Jurkat, Clone E6-1 (cell line): ENCODE measurements around the gene UNKL. TPM values are rescaled to one million over a fixed set of nuclear protein-coding genes. Genes with fewer than 3 reads are reported as not detected.

Experiments
- DNase-seq: peaks from one replicate; pipeline ENCODE4 v3.0.0-alpha.2; 2011; ENCODE audit warnings: low read depth, low spot score
- H3K4me3 ChIP-seq: 2 replicates; pipeline ENCODE4 v1.5.1; 2011; ENCODE audit warnings: mild to moderate bottlenecking, low read length, control low read depth, moderate library complexity
- polyA plus RNA-seq: library from polyadenylated mRNA; unstranded; fragments of >200 nt; gene quantifications from one replicate; pipeline ENCODE4 v1.2.1, GENCODE V29; 2012; ENCODE audit warnings: missing spikeins; ENCODE audit not compliant: insufficient read length, insufficient read depth

The UNKL gene
- polyA plus RNA-seq = 14.0 TPM

- peak within 1 kb of the TSS; percentile 68 for H3K4me3 ChIP-seq
- DNase-seq = peak; percentile 37
Observed at GRCh38 chr16:1414532-1415260, at the start of gene UNKL. Gene UNKL, minus strand, starts transcription at chr16:1414704. Its CDS starts 13 bp downstream, at chr16:1414691.

- no peak for DNase-seq
- no peak overlapping the region for H3K4me3 ChIP-seq
Observed at GRCh38 chr16:1461146-1461545, 46.6 kb upstream of the UNKL start.

- no peak for DNase-seq
- no peak overlapping the region for H3K4me3 ChIP-seq
Observed at GRCh38 chr16:1460602-1461138, 46.2 kb upstream of the UNKL start.

- DNase-seq = no peak
- no peak overlapping the region for H3K4me3 ChIP-seq
Observed at GRCh38 chr16:1459967-1460366, 45.5 kb upstream of the UNKL start.

GRCh38 chr16:1458977-1459341 lies 44.5 kb upstream of the UNKL start:
- no peak overlapping the region for H3K4me3 ChIP-seq
- DNase-seq = no peak

- H3K4me3 ChIP-seq = no peak overlapping the region
- no peak for DNase-seq
Observed at GRCh38 chr16:1458336-1458976, 44.0 kb upstream of the UNKL start.

GRCh38 chr16:1457489-1458245 lies 43.2 kb upstream of the UNKL start:
- no peak overlapping the region for H3K4me3 ChIP-seq
- no peak for DNase-seq

- no peak for DNase-seq
- no peak overlapping the region for H3K4me3 ChIP-seq
Observed at GRCh38 chr16:1456951-1457350, 42.4 kb upstream of the UNKL start.

- H3K4me3 ChIP-seq = no peak overlapping the region
- no peak for DNase-seq
Observed at GRCh38 chr16:1455190-1456171, 41.0 kb upstream of the UNKL start.

- DNase-seq = no peak
- H3K4me3 ChIP-seq = no peak overlapping the region
Observed at GRCh38 chr16:1454561-1454960, 40.1 kb upstream of the UNKL start.

- H3K4me3 ChIP-seq = no peak overlapping the region
- no peak for DNase-seq
Observed at GRCh38 chr16:1453316-1453715, 38.8 kb upstream of the UNKL start.

- no peak for DNase-seq
- H3K4me3 ChIP-seq = no peak overlapping the region
Observed at GRCh38 chr16:1452530-1452929, 38.0 kb upstream of the UNKL start.

- no peak for DNase-seq
- no peak overlapping the region for H3K4me3 ChIP-seq
Observed at GRCh38 chr16:1451702-1452392, 37.3 kb upstream of the UNKL start.

- H3K4me3 ChIP-seq = no peak overlapping the region
- no peak for DNase-seq
Observed at GRCh38 chr16:1450841-1451240, 36.3 kb upstream of the UNKL start.

GRCh38 chr16:1450218-1450617 lies 35.7 kb upstream of the UNKL start:
- DNase-seq = no peak
- no peak overlapping the region for H3K4me3 ChIP-seq

GRCh38 chr16:1449201-1449788 lies 34.8 kb upstream of the UNKL start:
- no peak overlapping the region for H3K4me3 ChIP-seq
- DNase-seq = no peak

- DNase-seq = no peak
Observed at GRCh38 chr16:1448536-1449116, 34.1 kb upstream of the UNKL start.

GRCh38 chr16:1447965-1448364 lies 33.5 kb upstream of the UNKL start:
- no peak overlapping the region for H3K4me3 ChIP-seq
- DNase-seq = no peak

More at GRCh38 chr16:1448536-1449116, 34.1 kb upstream of the UNKL start:
- H3K4me3 ChIP-seq = no peak overlapping the region
